Measurements from ENCODE around the gene DUSP2.

The DUSP2 gene

DNA sequence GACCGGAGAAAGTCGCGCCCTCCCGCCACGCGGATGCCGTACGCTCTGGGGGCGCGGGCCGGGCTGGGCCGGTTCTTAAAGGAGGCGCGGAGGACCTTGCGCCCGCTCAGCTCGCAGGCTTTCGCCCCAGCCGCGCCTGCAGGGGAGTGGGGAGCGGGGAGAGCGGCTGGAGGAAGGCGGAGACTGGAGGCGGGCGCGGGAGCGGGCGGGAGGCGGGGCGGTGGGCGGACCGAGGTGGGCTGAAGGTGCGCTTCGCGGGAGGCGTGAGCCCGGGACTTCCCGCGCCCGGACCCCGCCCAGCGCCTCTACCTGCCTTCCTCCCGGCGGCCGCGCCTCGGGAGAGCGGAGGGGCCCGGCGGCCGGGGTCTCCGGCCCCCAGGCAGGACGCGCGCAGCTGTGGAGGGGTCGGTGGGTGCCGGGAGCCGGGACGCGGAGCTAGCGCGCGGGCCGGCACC is 28.8 kb downstream of the DUSP2 start, which contains the start of gene ADRA2B:
ADRA2B (minus strand) TSS at position 148 of the 455 bp plus-strand sequence. CDS start 422 bp downstream, outside the sequence.
- WGBS, result under 1% methylated on average over 64 of the region's 64 CpGs
- peaks cover 46% of the 10 kb centered on the region for H3K27me3 ChIP-seq (ENCODE audit: insufficient read depth, low read length)
- no peaks in the 10 kb centered on the region for H3K36me3 ChIP-seq (ENCODE audit: insufficient read depth, low read length)
- no peak within 1 kb of the TSS for H3K27ac ChIP-seq (ENCODE audit: low read depth, low read length)
- peak within 1 kb of the TSS; percentile 65 for H3K4me3 ChIP-seq (ENCODE audit: low read length)
- H3K9me3 ChIP-seq (ENCODE audit: insufficient read depth, low read depth, low read length), result no peaks in the 10 kb centered on the region
- H3K4me1 ChIP-seq (ENCODE audit: insufficient read depth, low read length), result peaks cover 7% of the 10 kb centered on the region; the same call in 1 of the 2 replicates
- peak within 1 kb of the TSS; percentile 66 for H3K9ac ChIP-seq (ENCODE audit: low read depth, low read length)

DNA sequence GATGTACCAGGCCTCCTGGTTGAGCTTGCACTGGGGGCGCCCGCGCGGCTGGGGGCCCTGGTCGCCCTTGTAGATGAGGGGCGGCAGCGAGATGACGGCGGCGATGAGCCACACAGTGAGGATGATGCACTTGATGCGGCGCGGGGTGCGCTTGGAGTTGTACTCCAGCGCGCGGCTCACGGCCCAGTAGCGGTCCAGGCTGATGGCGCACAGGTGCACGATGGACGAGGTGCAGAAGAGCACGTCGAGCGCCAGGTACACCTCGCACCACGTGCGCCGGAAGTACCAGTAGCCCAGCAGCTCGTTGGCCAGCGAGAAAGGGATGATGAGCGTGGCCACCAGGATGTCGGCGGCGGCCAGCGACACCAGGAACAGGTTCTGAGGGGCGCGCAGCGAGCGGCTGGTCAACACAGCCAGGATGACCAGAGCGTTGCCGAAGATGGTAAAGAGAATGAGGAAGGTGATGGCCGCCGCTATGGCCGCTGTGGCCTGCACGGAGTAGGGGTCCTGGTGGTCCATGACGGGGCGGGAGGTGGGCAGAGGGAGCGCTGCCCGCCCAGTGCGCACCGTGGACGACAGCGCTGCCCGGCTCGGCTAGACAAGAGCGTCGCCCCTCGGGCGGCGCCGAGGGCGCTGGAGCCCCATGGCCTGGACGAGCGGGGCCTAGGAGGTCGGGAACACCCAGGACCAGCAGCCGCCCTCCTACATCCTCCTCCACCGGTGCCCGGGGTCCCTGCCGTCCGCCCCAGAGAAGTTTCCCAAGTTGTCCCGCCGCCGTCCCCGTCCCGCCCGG is 29.4 kb downstream of the DUSP2 start:
- no peak overlapping the region for H3K27ac ChIP-seq (ENCODE audit: low read depth, low read length)
- no peaks in the 10 kb centered on the region for H3K36me3 ChIP-seq (ENCODE audit: insufficient read depth, low read length)
- 59% methylated on average over 77 of the region's 77 CpGs for WGBS
- H3K4me1 ChIP-seq (ENCODE audit: insufficient read depth, low read length), result peaks cover 7% of the 10 kb centered on the region; the same call in 1 of the 2 replicates
- peak overlapping the region; percentile 66 for H3K9ac ChIP-seq (ENCODE audit: low read depth, low read length)
- no peaks in the 10 kb centered on the region for H3K9me3 ChIP-seq (ENCODE audit: insufficient read depth, low read depth, low read length)
- H3K4me3 ChIP-seq (ENCODE audit: low read length), result peak overlapping the region; percentile 65
- peaks cover 46% of the 10 kb centered on the region for H3K27me3 ChIP-seq (ENCODE audit: insufficient read depth, low read length)

GRCh38 chr2:96114903-96115581 is 30.2 kb downstream of the DUSP2 start:
- H3K27ac ChIP-seq (ENCODE audit: low read depth, low read length), result no peak overlapping the region
- H3K9ac ChIP-seq (ENCODE audit: low read depth, low read length), result no peak overlapping the region
- peaks cover 46% of the 10 kb centered on the region for H3K27me3 ChIP-seq (ENCODE audit: insufficient read depth, low read length)
- H3K9me3 ChIP-seq (ENCODE audit: insufficient read depth, low read depth, low read length), result no peaks in the 10 kb centered on the region
- H3K4me3 ChIP-seq (ENCODE audit: low read length), result no peak overlapping the region
- H3K4me1 ChIP-seq (ENCODE audit: insufficient read depth, low read length), result peaks cover 7% of the 10 kb centered on the region; the same call in 1 of the 2 replicates
- no peaks in the 10 kb centered on the region for H3K36me3 ChIP-seq (ENCODE audit: insufficient read depth, low read length)
- 93% methylated on average over 24 of the region's 24 CpGs for WGBS

- Histone ChIP-seq H3K27me3 (ENCODE audit: insufficient read depth, low read length) (peaks cover 41% of the 10 kb centered on the region), H3K4me1 (ENCODE audit: insufficient read depth, low read length) (peaks cover 8% of the 10 kb centered on the region; the same call in 1 of the 2 replicates)
- WGBS, result 96% methylated on average over 13 of the region's 13 CpGs
Measured at GRCh38 chr2:96114546-96114902, 30.7 kb downstream of the DUSP2 start.

DNA sequence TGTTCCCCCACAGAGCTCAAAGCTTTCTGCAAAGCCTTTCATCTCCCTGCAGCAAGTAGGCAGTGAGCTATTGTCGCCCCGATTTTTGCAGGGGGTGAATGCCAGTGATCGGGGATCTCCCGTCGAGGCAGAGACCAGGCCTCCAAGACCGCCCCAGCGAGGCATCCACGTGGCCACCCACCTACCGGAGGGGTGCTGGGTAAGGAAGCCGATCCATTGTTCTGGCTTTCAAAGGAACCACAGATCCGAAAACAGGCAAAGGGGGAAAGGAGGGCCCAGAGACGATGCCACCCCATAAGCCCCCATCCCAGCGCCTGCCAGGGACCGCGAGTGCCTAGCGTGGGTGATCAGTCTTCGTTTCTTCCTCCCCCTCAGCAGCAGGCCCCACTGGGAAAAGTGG is 31.3 kb downstream of the DUSP2 start:
- Histone ChIP-seq H3K36me3 (ENCODE audit: insufficient read depth, low read length) (no peaks in the 10 kb centered on the region), H3K27me3 (ENCODE audit: insufficient read depth, low read length) (peaks cover 37% of the 10 kb centered on the region), H3K9ac (ENCODE audit: low read depth, low read length) (no peak overlapping the region), H3K4me1 (ENCODE audit: insufficient read depth, low read length) (peaks cover 14% of the 10 kb centered on the region), H3K4me3 (ENCODE audit: low read length) (no peak overlapping the region), H3K9me3 (ENCODE audit: insufficient read depth, low read depth, low read length) (no peaks in the 10 kb centered on the region), H3K27ac (ENCODE audit: low read depth, low read length) (no peak overlapping the region)
- WGBS, result 89% methylated on average over 17 of the region's 17 CpGs

More at GRCh38 chr2:96114546-96114902, 30.7 kb downstream of the DUSP2 start:
- H3K9ac ChIP-seq (ENCODE audit: low read depth, low read length), result no peak overlapping the region
- H3K27ac ChIP-seq (ENCODE audit: low read depth, low read length), result no peak overlapping the region
- H3K4me3 ChIP-seq (ENCODE audit: low read length), result no peak overlapping the region
- H3K9me3 ChIP-seq (ENCODE audit: insufficient read depth, low read depth, low read length), result no peaks in the 10 kb centered on the region
- no peaks in the 10 kb centered on the region for H3K36me3 ChIP-seq (ENCODE audit: insufficient read depth, low read length)

DNA sequence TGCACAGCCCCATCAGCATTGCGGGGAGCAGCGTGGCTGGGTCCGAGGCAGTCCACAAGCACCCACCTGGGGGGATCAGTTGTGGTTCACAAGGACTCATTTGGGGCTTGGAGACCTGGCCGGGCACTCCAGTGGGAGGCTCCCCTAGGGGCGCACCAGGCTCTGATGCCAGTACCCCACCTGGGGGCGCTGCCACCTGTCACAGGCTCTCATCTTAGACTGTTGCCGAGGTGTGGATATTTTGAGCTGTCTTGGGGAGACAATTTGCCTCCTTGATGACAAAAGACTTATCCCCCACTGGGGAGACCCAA is 31.9 kb downstream of the DUSP2 start:
- Histone ChIP-seq H3K9me3 (ENCODE audit: insufficient read depth, low read depth, low read length) (no peaks in the 10 kb centered on the region), H3K27me3 (ENCODE audit: insufficient read depth, low read length) (peaks cover 31% of the 10 kb centered on the region), H3K9ac (ENCODE audit: low read depth, low read length) (no peak overlapping the region), H3K4me3 (ENCODE audit: low read length) (no peak overlapping the region), H3K27ac (ENCODE audit: low read depth, low read length) (no peak overlapping the region), H3K4me1 (ENCODE audit: insufficient read depth, low read length) (peaks cover 20% of the 10 kb centered on the region), H3K36me3 (ENCODE audit: insufficient read depth, low read length) (no peaks in the 10 kb centered on the region)
- WGBS, result 91% methylated on average over 7 of the region's 7 CpGs

DNA sequence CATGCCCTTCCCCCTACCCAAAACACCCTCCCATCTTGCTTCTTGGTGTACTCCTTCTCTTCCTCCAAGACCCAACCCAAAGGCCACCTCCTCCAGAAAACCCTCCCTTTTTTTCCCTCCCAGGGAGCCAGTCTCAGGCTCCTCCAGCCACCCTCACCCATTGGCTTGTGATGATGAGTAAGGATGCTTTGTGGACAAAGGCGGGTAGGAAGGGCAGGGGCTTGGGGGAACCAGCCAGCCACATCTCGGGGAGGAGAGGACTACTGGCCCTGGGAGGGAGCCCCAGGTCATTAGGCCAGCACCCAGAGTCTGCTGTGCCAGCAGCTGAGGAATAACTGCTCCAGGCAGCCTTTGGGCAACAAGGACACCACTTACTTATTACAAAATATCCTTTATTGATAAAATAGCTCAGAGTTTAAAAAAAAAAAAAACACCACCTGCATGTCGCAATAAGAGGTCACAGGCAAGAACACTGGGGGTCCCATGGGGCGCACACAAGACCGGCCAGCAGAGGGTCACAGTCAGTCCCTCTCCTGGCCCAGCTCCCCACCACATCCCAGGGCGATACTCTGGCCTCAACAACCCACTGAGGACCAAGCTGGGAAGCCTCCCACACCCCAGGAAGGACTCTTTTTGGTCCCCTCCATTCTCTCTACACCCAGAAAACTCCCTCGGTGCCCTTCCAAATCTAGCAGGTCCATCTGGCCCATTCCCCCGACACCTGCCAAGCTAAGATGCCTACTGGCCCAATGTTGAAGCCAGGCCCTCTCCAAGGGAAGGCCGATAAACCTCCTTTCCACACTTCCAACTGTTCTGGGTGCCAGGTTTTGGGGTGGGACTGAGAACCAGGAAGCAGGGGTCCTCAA is 32.5 kb downstream of the DUSP2 start:
- no peak overlapping the region for H3K27ac ChIP-seq (ENCODE audit: low read depth, low read length)
- WGBS, result 89% methylated on average over 9 of the region's 9 CpGs
- peaks cover 26% of the 10 kb centered on the region for H3K4me1 ChIP-seq (ENCODE audit: insufficient read depth, low read length)
- no peak overlapping the region for H3K4me3 ChIP-seq (ENCODE audit: low read length)
- H3K36me3 ChIP-seq (ENCODE audit: insufficient read depth, low read length), result no peaks in the 10 kb centered on the region
- H3K9ac ChIP-seq (ENCODE audit: low read depth, low read length), result no peak overlapping the region
- H3K9me3 ChIP-seq (ENCODE audit: insufficient read depth, low read depth, low read length), result no peaks in the 10 kb centered on the region
- H3K27me3 ChIP-seq (ENCODE audit: insufficient read depth, low read length), result peaks cover 25% of the 10 kb centered on the region

- no peaks in the 10 kb centered on the region for H3K36me3 ChIP-seq (ENCODE audit: insufficient read depth, low read length)
- no peak overlapping the region for H3K9ac ChIP-seq (ENCODE audit: low read depth, low read length)
- 81% methylated on average over 7 of the region's 7 CpGs for WGBS
- no peaks in the 10 kb centered on the region for H3K9me3 ChIP-seq (ENCODE audit: insufficient read depth, low read depth, low read length)
- H3K27ac ChIP-seq (ENCODE audit: low read depth, low read length), result no peak overlapping the region
- H3K4me3 ChIP-seq (ENCODE audit: low read length), result no peak overlapping the region
- H3K4me1 ChIP-seq (ENCODE audit: insufficient read depth, low read length), result peaks cover 23% of the 10 kb centered on the region
- peaks cover 18% of the 10 kb centered on the region for H3K27me3 ChIP-seq (ENCODE audit: insufficient read depth, low read length)
Measured at GRCh38 chr2:96111823-96112500, 33.3 kb downstream of the DUSP2 start.

GRCh38 chr2:96111257-96111640 is 34.0 kb downstream of the DUSP2 start:
- H3K4me3 ChIP-seq (ENCODE audit: low read length), result no peak overlapping the region
- peaks cover 23% of the 10 kb centered on the region for H3K4me1 ChIP-seq (ENCODE audit: insufficient read depth, low read length)
- peaks cover 17% of the 10 kb centered on the region for H3K27me3 ChIP-seq (ENCODE audit: insufficient read depth, low read length)
- H3K9ac ChIP-seq (ENCODE audit: low read depth, low read length), result no peak overlapping the region
- H3K36me3 ChIP-seq (ENCODE audit: insufficient read depth, low read length), result no peaks in the 10 kb centered on the region
- H3K27ac ChIP-seq (ENCODE audit: low read depth, low read length), result no peak overlapping the region
- WGBS, result 77% methylated on average over 4 of the region's 4 CpGs
- H3K9me3 ChIP-seq (ENCODE audit: insufficient read depth, low read depth, low read length), result no peaks in the 10 kb centered on the region

DNA sequence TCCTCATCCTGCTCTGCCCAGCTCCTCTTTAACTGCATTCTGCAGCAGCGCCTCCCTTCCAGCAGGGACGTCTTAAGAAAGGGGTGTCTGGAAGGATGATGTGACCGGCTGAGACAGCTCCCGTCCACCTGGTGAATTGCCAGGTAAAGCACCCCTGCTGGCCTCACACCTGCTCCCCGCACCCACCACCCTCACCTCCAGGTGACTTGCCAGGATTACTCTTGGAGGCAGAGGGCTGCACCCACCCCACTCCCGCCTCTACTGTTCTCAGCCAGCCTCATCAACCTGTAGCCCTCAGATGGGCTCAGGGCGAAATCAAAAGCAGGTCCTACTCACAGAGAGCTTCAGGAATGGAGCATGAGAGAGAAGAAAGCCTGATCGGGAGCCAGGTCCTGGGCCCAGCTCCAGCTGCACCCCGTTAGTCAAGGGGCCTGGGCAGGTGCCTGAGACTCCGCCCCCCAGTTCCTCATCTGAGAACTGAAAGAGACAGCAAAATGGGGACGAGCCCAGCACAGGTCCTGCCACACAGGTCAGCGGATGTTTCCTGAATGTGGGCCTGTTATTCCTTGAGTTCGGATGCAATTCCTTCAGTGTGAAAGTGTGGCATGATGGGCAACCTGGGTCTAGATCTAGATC is 34.5 kb downstream of the DUSP2 start:
- no peak overlapping the region for H3K27ac ChIP-seq (ENCODE audit: low read depth, low read length)
- peaks cover 12% of the 10 kb centered on the region for H3K27me3 ChIP-seq (ENCODE audit: insufficient read depth, low read length)
- H3K4me1 ChIP-seq (ENCODE audit: insufficient read depth, low read length), result peaks cover 23% of the 10 kb centered on the region
- no peaks in the 10 kb centered on the region for H3K36me3 ChIP-seq (ENCODE audit: insufficient read depth, low read length)
- no peak overlapping the region for H3K9ac ChIP-seq (ENCODE audit: low read depth, low read length)
- no peak overlapping the region for H3K4me3 ChIP-seq (ENCODE audit: low read length)
- WGBS, result 92% methylated on average over 13 of the region's 13 CpGs
- H3K9me3 ChIP-seq (ENCODE audit: insufficient read depth, low read depth, low read length), result no peaks in the 10 kb centered on the region

Data from HUES64 (cell line).